ENCODE measurements around the gene CHST11. TPM values are rescaled to one million over a fixed set of nuclear protein-coding genes. Genes with fewer than 3 reads are reported as not detected.

The CHST11 gene
- total and polyA plus RNA-seq, 2 donors from 2014 or later = 2.0 to 23.3 TPM

GRCh38 chr12:104673696-104674482 lies 217.1 kb downstream of the CHST11 start:
- H3K27me3 ChIP-seq (ENCODE audit: control insufficient read depth, insufficient read depth, low read length) = no peaks in the 10 kb centered on the region
- no peak overlapping the region for H3K9ac ChIP-seq (ENCODE audit: low read length in 3 of 3)
- TF ChIP-seq CTCF (IDR thresholded peaks at IDR 0.05; ENCODE audit: borderline replicate concordance, extremely low read depth, insufficient read depth) = no peak
- no peaks in the 10 kb centered on the region for H3K9me3 ChIP-seq (ENCODE audit: control insufficient read depth in 2 of 3, insufficient read depth in 1 of 3, low read length in 3 of 3)
- no peaks in the 10 kb centered on the region for H3K36me3 ChIP-seq (ENCODE audit: control insufficient read depth in 2 of 3, insufficient read depth in 3 of 3, low read length in 3 of 3)
- H3K27ac ChIP-seq (ENCODE audit: low read depth in 2 of 2, low read length in 2 of 2) = no peak overlapping the region
- FAIRE-seq = no peak
- H3K4me1 ChIP-seq (ENCODE audit: control insufficient read depth in 2 of 3, insufficient read depth in 2 of 3, low read depth in 1 of 3, low read length in 3 of 3) = peaks cover 0 to 37% (median 24%) of the 10 kb centered on the region in 3 donors
- no peak for DNase-seq
- intact Hi-C loops (cut with DNase I) = no loop called here
- H3K4me3 ChIP-seq (ENCODE audit: low read length in 3 of 3) = no peak overlapping the region

GRCh38 chr12:104676636-104677035 lies 219.9 kb downstream of the CHST11 start:
- H3K4me3 ChIP-seq (ENCODE audit: low read length in 3 of 3) = no peak overlapping the region
- H3K27me3 ChIP-seq (ENCODE audit: control insufficient read depth, insufficient read depth, low read length) = no peaks in the 10 kb centered on the region
- no peaks in the 10 kb centered on the region for H3K36me3 ChIP-seq (ENCODE audit: control insufficient read depth in 2 of 3, insufficient read depth in 3 of 3, low read length in 3 of 3)
- no peak for TF ChIP-seq CTCF (IDR thresholded peaks at IDR 0.05; ENCODE audit: borderline replicate concordance, extremely low read depth, insufficient read depth)
- no peak overlapping the region for H3K27ac ChIP-seq (ENCODE audit: low read depth in 2 of 2, low read length in 2 of 2)
- intact Hi-C loops (cut with DNase I) = no loop called here
- H3K9ac ChIP-seq (ENCODE audit: low read length in 3 of 3) = no peak overlapping the region
- peaks cover 0 to 17% (median 14%) of the 10 kb centered on the region in 3 donors for H3K4me1 ChIP-seq (ENCODE audit: control insufficient read depth in 2 of 3, insufficient read depth in 2 of 3, low read depth in 1 of 3, low read length in 3 of 3)
- DNase-seq = no peak
- no peak for FAIRE-seq
- no peaks in the 10 kb centered on the region for H3K9me3 ChIP-seq (ENCODE audit: control insufficient read depth in 2 of 3, insufficient read depth in 1 of 3, low read length in 3 of 3)

DNA sequence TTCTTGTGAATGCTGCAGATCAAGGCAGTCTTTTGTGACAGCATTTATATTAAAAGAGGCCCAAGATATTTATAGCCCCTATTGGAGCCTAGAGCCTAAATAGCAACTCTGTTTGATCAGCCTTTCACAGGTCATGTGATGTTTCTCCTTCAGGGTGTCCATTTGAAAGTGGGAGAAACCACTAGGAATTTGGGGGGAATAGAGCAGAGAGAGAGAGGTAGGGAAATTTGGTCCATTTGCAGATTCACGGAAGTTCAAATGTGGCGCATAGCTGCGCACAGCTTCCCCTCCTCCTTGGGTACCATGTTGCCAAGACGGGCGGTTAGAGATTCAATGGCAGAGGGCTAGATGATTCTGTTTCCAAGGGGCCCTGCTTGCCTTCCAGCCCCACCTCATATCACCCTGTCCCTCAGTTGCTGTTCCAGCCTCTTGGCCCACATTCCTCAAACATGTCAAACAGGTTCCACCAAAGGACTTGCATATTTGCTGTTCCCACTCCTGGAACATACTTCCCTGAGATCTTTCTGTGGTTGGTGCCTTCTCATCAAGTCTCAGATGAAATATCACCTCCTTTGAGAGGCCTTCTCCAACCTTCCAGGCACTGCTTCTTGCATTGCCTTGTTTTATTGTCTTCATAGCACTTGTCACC lies 220.8 kb downstream of the CHST11 start:
- Histone ChIP-seq H3K27ac (ENCODE audit: low read depth in 2 of 2, low read length in 2 of 2) (no peak overlapping the region), H3K4me1 (ENCODE audit: control insufficient read depth in 2 of 3, insufficient read depth in 2 of 3, low read depth in 1 of 3, low read length in 3 of 3) (peaks cover 0 to 8% (median 5%) of the 10 kb centered on the region in 3 donors), H3K9ac (ENCODE audit: low read length in 3 of 3) (no peak overlapping the region), H3K27me3 (ENCODE audit: control insufficient read depth, insufficient read depth, low read length) (no peaks in the 10 kb centered on the region), H3K4me3 (ENCODE audit: low read length in 3 of 3) (no peak overlapping the region), H3K36me3 (ENCODE audit: control insufficient read depth in 2 of 3, insufficient read depth in 3 of 3, low read length in 3 of 3) (no peaks in the 10 kb centered on the region), H3K9me3 (ENCODE audit: control insufficient read depth in 2 of 3, insufficient read depth in 1 of 3, low read length in 3 of 3) (no peaks in the 10 kb centered on the region)
- no peak for TF ChIP-seq CTCF (IDR thresholded peaks at IDR 0.05; ENCODE audit: borderline replicate concordance, extremely low read depth, insufficient read depth)
- FAIRE-seq (no peak), DNase-seq (no peak)
- intact Hi-C loops (cut with DNase I) = no loop called here
